ENCODE data around the gene COMMD9. TPM values are rescaled to one million over a fixed set of nuclear protein-coding genes. Genes with fewer than 3 reads are reported as not detected.

COMMD9 gene
- total and polyA plus RNA-seq, 2 of the 8 experiments (the other 6 are each of a cell fraction or from before 2014, with no cell fraction given): 42.5 to 49.1 TPM

DNA sequence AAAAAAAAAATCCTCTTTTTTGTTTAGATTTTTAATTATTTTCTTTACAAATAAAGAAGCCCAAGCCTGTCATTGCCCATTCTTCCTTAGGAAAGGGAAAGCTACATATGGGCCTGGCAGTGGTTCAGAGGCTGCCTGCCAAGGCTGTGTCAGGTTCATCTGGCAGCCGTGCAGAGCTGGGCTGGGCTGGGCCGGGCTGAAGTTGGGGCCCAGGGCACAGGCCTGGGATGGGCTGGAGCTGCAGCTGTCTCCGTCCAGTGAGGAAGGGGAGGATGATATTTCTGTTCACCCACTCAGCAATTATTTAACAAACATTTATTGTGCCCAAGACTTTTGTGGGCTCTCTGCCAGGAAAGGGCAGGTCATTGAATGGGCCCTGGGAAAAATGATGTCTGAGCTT is 11.4 kb upstream of the COMMD9 start (continued):
- TF ChIP-seq, protein P1, sequence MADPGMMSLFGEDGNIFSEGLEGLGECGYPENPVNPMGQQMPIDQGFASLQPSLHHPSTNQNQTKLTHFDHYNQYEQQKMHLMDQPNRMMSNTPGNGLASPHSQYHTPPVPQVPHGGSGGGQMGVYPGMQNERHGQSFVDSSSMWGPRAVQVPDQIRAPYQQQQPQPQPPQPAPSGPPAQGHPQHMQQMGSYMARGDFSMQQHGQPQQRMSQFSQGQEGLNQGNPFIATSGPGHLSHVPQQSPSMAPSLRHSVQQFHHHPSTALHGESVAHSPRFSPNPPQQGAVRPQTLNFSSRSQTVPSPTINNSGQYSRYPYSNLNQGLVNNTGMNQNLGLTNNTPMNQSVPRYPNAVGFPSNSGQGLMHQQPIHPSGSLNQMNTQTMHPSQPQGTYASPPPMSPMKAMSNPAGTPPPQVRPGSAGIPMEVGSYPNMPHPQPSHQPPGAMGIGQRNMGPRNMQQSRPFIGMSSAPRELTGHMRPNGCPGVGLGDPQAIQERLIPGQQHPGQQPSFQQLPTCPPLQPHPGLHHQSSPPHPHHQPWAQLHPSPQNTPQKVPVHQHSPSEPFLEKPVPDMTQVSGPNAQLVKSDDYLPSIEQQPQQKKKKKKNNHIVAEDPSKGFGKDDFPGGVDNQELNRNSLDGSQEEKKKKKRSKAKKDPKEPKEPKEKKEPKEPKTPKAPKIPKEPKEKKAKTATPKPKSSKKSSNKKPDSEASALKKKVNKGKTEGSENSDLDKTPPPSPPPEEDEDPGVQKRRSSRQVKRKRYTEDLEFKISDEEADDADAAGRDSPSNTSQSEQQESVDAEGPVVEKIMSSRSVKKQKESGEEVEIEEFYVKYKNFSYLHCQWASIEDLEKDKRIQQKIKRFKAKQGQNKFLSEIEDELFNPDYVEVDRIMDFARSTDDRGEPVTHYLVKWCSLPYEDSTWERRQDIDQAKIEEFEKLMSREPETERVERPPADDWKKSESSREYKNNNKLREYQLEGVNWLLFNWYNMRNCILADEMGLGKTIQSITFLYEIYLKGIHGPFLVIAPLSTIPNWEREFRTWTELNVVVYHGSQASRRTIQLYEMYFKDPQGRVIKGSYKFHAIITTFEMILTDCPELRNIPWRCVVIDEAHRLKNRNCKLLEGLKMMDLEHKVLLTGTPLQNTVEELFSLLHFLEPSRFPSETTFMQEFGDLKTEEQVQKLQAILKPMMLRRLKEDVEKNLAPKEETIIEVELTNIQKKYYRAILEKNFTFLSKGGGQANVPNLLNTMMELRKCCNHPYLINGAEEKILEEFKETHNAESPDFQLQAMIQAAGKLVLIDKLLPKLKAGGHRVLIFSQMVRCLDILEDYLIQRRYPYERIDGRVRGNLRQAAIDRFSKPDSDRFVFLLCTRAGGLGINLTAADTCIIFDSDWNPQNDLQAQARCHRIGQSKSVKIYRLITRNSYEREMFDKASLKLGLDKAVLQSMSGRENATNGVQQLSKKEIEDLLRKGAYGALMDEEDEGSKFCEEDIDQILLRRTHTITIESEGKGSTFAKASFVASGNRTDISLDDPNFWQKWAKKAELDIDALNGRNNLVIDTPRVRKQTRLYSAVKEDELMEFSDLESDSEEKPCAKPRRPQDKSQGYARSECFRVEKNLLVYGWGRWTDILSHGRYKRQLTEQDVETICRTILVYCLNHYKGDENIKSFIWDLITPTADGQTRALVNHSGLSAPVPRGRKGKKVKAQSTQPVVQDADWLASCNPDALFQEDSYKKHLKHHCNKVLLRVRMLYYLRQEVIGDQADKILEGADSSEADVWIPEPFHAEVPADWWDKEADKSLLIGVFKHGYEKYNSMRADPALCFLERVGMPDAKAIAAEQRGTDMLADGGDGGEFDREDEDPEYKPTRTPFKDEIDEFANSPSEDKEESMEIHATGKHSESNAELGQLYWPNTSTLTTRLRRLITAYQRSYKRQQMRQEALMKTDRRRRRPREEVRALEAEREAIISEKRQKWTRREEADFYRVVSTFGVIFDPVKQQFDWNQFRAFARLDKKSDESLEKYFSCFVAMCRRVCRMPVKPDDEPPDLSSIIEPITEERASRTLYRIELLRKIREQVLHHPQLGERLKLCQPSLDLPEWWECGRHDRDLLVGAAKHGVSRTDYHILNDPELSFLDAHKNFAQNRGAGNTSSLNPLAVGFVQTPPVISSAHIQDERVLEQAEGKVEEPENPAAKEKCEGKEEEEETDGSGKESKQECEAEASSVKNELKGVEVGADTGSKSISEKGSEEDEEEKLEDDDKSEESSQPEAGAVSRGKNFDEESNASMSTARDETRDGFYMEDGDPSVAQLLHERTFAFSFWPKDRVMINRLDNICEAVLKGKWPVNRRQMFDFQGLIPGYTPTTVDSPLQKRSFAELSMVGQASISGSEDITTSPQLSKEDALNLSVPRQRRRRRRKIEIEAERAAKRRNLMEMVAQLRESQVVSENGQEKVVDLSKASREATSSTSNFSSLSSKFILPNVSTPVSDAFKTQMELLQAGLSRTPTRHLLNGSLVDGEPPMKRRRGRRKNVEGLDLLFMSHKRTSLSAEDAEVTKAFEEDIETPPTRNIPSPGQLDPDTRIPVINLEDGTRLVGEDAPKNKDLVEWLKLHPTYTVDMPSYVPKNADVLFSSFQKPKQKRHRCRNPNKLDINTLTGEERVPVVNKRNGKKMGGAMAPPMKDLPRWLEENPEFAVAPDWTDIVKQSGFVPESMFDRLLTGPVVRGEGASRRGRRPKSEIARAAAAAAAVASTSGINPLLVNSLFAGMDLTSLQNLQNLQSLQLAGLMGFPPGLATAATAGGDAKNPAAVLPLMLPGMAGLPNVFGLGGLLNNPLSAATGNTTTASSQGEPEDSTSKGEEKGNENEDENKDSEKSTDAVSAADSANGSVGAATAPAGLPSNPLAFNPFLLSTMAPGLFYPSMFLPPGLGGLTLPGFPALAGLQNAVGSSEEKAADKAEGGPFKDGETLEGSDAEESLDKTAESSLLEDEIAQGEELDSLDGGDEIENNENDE (IDR thresholded peaks at IDR 0.05; ENCODE audit: insufficient replicate concordance, low read length): no peak
- TF ChIP-seq KDM1A (IDR thresholded peaks at IDR 0.05; ENCODE audit: borderline replicate concordance, low read length) (no peak), GABPA (IDR thresholded peaks at IDR 0.05; ENCODE audit: borderline replicate concordance, insufficient read depth, low read length) (no peak), NANOG (IDR thresholded peaks at IDR 0.05; ENCODE audit: insufficient read depth, low read depth, low read length, poor library complexity, severe bottlenecking) (no peak), TBP (IDR thresholded peaks at IDR 0.05; ENCODE audit: low read depth, low read length) (no peak), POLR2A (IDR thresholded peaks at IDR 0.05; ENCODE audit: control extremely low read depth in 1 of 2, low read depth in 2 of 2, low read length in 2 of 2) (no peak), SIN3A (conservative IDR thresholded peaks at IDR 0.05 in 1 of 2, IDR thresholded peaks at IDR 0.05 in 1 of 2; ENCODE audit: low read depth in 1 of 2, low read length in 2 of 2) (no peak)

Data from H1 (cell line).